SH-SY5Y (cell line): Measurements from ENCODE around the gene CD163.

ENCODE experiments used
- GATA2 ChIP-seq: IDR thresholded peaks from 2 replicates; pipeline ENCODE4 v1.6.1; 2011; ENCODE audit warnings: mild to moderate bottlenecking, low read depth, low read length
- GATA3 ChIP-seq: IDR thresholded peaks from 2 replicates; pipeline ENCODE4 v1.6.1; 2011; ENCODE audit warnings: low read depth, mild to moderate bottlenecking, low read length, moderate library complexity

GRCh38 chr12:7498809-7499208 is 4.8 kb downstream of the CD163 start:
- TF ChIP-seq GATA2 = no peak
- no peak for TF ChIP-seq GATA3
